NB4 (cell line): ENCODE data around the gene TRA2A.
"Not testable (repeated sequence)": the region's sequence is repeated elsewhere in the genome, so short reads cannot be mapped to it uniquely, and the experiment has no call there.

Experiments used
- DNase-seq: peaks from one replicate; pipeline ENCODE4 v3.0.0; 2010; ENCODE audit warnings: low read depth
- H3K4me3 ChIP-seq: one replicate; pipeline ENCODE4 v1.5.1; 2011; ENCODE audit warnings: mild to moderate bottlenecking, low read depth, low read length, moderate library complexity
- MYC ChIP-seq: IDR thresholded peaks from 2 replicates; pipeline ENCODE4 v1.6.1; 2011; ENCODE audit warnings: low read depth, low read length
- POLR2A ChIP-seq: IDR thresholded peaks from 2 replicates; pipeline ENCODE4 v1.6.1; 2011; ENCODE audit warnings: mild to moderate bottlenecking; ENCODE audit not compliant: insufficient read length; ENCODE audit errors: extremely low read depth
- TF ChIP-seq, protein P1 (sequence below): IDR thresholded peaks from 2 replicates; pipeline ENCODE4 v1.6.1; 2011; ENCODE audit warnings: low read depth, low read length
- TF ChIP-seq, protein P2 (sequence below): IDR thresholded peaks from one replicate; pipeline ENCODE4 v1.5.1; 2012; ENCODE audit warnings: low read depth, low read length

TRA2A gene

DNA sequence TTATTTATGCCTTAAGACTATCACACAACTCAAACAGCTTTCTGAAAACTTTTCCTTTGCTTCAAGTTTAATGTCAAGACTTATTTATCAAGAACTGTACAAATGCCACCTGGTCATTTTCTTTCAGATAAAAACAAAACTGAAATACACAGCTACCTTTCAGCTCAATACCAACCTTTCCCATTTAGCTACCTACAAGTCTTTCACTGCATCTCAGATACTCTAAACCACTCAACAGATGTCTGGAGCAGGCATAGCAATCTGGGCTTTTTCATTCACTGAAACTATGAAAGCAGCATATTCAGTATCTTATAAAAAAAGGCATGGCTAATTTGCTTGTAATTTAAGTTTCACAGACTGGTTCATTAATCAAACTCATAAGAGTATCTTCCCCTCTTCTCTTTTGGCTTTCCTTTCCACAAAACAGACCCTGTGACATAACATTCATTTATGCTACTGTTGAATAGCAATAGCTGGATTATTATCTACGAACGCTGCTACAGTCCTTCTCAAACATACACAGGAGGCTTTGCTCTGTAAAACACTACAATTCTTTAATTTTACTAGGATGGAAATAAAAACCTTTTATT lies 8.2 kb downstream of the TRA2A start:
- no peak for DNase-seq
- TF ChIP-seq POLR2A (no peak), MYC (no peak)
- TF ChIP-seq, protein P1, sequence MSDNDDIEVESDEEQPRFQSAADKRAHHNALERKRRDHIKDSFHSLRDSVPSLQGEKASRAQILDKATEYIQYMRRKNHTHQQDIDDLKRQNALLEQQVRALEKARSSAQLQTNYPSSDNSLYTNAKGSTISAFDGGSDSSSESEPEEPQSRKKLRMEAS: no peak
- H3K4me3 ChIP-seq: no peak overlapping the region

DNA sequence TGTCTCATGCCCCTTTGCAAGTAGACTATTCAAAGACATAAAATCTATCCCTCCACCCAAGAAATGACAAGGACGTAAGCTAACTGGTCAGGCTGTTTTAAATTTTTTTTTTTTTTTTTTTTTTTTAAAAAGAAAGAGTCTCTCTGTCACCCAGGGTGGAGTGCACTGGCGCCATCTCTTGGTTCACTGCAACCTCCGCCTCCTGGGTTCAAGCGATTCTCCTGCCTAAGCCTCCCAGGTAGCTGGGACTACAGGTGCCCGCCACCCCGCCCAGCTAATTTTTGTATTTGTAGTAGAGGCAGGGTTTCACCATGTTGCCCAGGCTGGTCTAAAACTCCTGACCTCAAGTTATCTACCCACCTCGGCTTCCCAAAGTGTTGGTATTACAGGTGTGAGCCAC lies 11.2 kb downstream of the TRA2A start:
- no peak overlapping the region for H3K4me3 ChIP-seq
- DNase-seq: peak; percentile 42
- TF ChIP-seq MYC: no peak
- no peak for TF ChIP-seq POLR2A
- TF ChIP-seq, protein P2, sequence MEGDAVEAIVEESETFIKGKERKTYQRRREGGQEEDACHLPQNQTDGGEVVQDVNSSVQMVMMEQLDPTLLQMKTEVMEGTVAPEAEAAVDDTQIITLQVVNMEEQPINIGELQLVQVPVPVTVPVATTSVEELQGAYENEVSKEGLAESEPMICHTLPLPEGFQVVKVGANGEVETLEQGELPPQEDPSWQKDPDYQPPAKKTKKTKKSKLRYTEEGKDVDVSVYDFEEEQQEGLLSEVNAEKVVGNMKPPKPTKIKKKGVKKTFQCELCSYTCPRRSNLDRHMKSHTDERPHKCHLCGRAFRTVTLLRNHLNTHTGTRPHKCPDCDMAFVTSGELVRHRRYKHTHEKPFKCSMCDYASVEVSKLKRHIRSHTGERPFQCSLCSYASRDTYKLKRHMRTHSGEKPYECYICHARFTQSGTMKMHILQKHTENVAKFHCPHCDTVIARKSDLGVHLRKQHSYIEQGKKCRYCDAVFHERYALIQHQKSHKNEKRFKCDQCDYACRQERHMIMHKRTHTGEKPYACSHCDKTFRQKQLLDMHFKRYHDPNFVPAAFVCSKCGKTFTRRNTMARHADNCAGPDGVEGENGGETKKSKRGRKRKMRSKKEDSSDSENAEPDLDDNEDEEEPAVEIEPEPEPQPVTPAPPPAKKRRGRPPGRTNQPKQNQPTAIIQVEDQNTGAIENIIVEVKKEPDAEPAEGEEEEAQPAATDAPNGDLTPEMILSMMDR: peak; percentile 47
- TF ChIP-seq, protein P1: no peak

- no peak overlapping the region for H3K4me3 ChIP-seq
- TF ChIP-seq, protein P2: no peak
- TF ChIP-seq, protein P1: no peak
- no peak for TF ChIP-seq POLR2A
- no peak for DNase-seq
Measured at GRCh38 chr7:23514755-23515154, 17.0 kb downstream of the TRA2A start.

DNA sequence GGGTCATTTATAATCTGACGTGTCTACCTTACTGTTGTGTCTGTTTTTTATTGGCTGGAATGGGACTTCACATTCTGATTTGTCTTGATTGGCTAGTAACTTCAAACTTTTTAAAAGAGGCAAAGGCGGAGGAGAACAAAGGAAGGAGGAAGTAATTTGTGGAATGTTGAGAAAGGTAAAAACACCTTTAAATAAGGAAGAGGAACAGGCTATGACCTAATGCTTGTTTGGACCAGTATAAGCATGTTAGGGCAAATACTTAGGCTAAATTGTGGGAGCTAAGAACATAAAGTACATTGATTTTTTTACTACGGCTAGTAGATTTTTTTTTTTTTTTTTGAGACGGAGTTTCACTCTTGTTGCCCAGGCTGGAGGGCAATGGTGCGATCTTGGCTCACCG lies 18.0 kb downstream of the TRA2A start:
- DNase-seq, H3K4me3 ChIP-seq: not testable (repeated sequence)

DNA sequence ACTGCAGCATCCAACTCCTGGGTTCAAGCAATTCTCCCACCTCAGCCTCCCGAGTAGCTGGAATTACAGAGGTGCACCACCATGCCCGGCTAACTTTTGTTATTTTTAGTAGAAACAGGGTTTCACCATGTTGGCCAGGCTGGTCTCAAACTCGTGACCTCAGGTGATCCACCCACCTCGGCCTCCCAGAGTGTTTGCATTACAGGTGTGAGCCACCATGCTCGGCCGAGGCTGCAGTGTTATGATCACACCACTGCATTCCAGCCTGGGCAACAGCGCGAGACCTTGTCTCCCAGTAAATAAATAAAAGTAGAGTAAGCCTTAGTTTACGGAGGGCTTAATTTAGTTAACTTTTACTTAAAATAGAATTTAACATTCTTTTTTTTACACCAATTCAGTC lies 37.8 kb downstream of the TRA2A start:
- no peak overlapping the region for H3K4me3 ChIP-seq
- TF ChIP-seq MYC (no peak), POLR2A (no peak)
- TF ChIP-seq, protein P1: no peak
- TF ChIP-seq, protein P2: no peak
- DNase-seq: no peak

GRCh38 chr7:23491502-23491901 lies 40.3 kb downstream of the TRA2A start:
- H3K4me3 ChIP-seq: peak overlapping the region; percentile 69
- DNase-seq: no peak

More at GRCh38 chr7:23491502-23491901, 40.3 kb downstream of the TRA2A start:
- TF ChIP-seq, protein P1: no peak
- TF ChIP-seq, protein P2: no peak
- TF ChIP-seq POLR2A (no peak), MYC (no peak)
